Measurements from ENCODE around the gene ATP6V0D1.
A peak's percentile ranks its signal among the peaks of the same experiment; 100 is the strongest.

The ATP6V0D1 gene

DNA sequence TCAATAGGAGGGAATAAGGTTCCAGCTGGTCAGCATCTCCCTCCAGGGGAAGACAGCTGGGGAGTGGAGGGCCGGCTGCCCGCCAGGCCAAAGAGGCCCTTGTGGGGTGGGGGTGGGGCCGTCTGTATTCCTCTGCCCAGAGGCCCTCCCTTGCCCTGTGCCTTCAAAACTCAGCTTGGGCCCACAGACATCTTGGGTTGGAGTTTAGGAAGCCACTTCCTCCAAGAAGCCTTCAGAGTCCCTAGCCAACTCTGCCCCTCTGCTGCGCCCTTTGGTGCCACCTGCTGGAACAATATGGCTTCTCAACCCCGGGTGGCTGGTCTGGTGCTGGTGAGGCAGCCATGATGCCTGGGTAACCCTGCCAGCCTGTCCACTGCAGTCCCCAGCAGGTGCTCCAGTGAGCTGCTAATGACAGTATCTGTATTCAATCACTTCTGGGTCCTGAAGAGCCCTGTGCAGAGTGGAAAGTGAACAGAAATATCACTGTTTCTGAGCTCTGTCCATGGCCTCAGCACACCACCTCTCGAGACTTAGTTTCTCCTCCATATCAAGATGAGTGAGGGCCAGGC is 33.4 kb downstream of the ATP6V0D1 start:
- no peak overlapping the region for H3K4me3 ChIP-seq (ENCODE audit: low read length)
- peak; percentile 42 for TF ChIP-seq CTCF (conservative IDR thresholded peaks at IDR 0.05; ENCODE audit: low read depth, low read length)
- DNase-seq (ENCODE audit: low read depth) = no peak

GRCh38 chr16:67446968-67447507 is 33.9 kb downstream of the ATP6V0D1 start:
- no peak for TF ChIP-seq CTCF (conservative IDR thresholded peaks at IDR 0.05; ENCODE audit: low read depth, low read length)
- DNase-seq (ENCODE audit: low read depth) = no peak
- H3K4me3 ChIP-seq (ENCODE audit: low read length) = no peak overlapping the region

GRCh38 chr16:67445913-67446907 is 34.7 kb downstream of the ATP6V0D1 start:
- no peak for DNase-seq (ENCODE audit: low read depth)
- H3K4me3 ChIP-seq (ENCODE audit: low read length) = no peak overlapping the region
- TF ChIP-seq CTCF (conservative IDR thresholded peaks at IDR 0.05; ENCODE audit: low read depth, low read length) = no peak

DNA sequence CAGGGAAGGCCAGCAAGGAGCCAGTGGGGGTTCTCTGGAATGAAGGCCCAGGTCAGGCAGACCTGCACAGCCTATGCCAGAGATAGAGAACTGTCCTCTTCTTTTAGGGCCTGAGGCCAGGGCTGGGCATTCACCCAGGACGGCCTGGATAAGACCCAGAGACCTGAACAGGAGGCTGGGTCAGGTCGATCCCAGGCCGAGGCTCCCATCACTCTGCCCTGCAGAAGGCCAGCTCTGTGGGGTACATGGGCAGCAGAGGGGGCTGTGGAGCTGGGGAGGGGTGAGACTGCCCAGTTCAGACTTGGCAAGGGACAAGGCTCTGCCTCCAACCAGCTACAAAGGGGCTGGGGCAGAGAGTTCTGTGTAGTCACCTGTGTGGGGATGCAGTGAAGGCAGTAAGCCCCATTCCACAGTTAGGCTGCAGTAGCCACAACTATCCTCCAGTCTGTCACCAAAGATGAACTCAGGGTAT is 35.5 kb downstream of the ATP6V0D1 start:
- TF ChIP-seq CTCF (conservative IDR thresholded peaks at IDR 0.05; ENCODE audit: low read depth, low read length) = peak; percentile 37
- H3K4me3 ChIP-seq (ENCODE audit: low read length) = no peak overlapping the region
- no peak for DNase-seq (ENCODE audit: low read depth)

- no peak for DNase-seq (ENCODE audit: low read depth)
- no peak overlapping the region for H3K4me3 ChIP-seq (ENCODE audit: low read length)
- TF ChIP-seq CTCF (conservative IDR thresholded peaks at IDR 0.05; ENCODE audit: low read depth, low read length) = no peak
These were observed 35.9 kb downstream of the ATP6V0D1 start for GRCh38 chr16:67445126-67445426.

GRCh38 chr16:67444259-67445125 is 36.5 kb downstream of the ATP6V0D1 start:
- no peak for TF ChIP-seq CTCF (conservative IDR thresholded peaks at IDR 0.05; ENCODE audit: low read depth, low read length)
- no peak for DNase-seq (ENCODE audit: low read depth)
- no peak overlapping the region for H3K4me3 ChIP-seq (ENCODE audit: low read length)

All from retinal pigment epithelial cell (primary cell).